ENCODE results near the gene CELSR1.

CELSR1 gene

GRCh38 chr22:46515208-46516111 lies 22.0 kb downstream of the CELSR1 start:
- peak; percentile 40 for DNase-seq (ENCODE audit: low read depth)
- H3K4me3 ChIP-seq (ENCODE audit: low read depth, low read length): no peak overlapping the region
- TF ChIP-seq, protein P1, sequence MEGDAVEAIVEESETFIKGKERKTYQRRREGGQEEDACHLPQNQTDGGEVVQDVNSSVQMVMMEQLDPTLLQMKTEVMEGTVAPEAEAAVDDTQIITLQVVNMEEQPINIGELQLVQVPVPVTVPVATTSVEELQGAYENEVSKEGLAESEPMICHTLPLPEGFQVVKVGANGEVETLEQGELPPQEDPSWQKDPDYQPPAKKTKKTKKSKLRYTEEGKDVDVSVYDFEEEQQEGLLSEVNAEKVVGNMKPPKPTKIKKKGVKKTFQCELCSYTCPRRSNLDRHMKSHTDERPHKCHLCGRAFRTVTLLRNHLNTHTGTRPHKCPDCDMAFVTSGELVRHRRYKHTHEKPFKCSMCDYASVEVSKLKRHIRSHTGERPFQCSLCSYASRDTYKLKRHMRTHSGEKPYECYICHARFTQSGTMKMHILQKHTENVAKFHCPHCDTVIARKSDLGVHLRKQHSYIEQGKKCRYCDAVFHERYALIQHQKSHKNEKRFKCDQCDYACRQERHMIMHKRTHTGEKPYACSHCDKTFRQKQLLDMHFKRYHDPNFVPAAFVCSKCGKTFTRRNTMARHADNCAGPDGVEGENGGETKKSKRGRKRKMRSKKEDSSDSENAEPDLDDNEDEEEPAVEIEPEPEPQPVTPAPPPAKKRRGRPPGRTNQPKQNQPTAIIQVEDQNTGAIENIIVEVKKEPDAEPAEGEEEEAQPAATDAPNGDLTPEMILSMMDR (conservative IDR thresholded peaks at IDR 0.05; ENCODE audit: low read depth, low read length): no peak

DNA sequence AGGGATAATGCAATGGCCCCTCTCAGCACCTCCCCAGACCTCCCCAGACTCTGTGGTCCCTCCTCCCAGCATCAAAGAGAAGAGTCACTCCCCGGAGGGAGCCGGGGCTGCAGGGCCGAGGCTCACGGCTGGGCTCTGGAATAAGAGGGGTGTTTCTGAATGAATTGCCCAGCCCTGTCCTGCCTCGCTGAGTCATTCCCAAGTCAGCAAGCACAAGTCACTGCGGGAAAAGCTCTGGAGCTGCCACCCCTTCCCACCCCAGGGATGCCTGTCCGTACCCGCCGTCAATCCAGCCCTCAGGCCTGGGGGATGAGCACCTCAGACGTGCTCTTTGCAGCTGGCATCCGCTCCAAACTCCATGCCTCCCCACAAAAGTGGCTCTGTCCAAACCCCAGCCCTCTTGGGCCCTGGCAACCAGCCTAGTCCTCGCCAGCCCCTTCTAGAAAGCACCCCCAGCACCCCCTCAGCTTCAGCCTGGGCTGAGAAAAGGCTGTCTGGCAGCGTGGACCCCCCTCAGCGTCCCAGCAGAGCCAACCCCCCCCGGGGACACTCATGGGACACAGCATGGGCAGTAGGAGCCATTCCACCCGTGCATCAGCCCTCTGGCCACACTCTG lies 22.7 kb downstream of the CELSR1 start:
- H3K4me3 ChIP-seq (ENCODE audit: low read depth, low read length): no peak overlapping the region
- TF ChIP-seq, protein P1 (conservative IDR thresholded peaks at IDR 0.05; ENCODE audit: low read depth, low read length): no peak
- peak; percentile 44 for DNase-seq (ENCODE audit: low read depth)

DNA sequence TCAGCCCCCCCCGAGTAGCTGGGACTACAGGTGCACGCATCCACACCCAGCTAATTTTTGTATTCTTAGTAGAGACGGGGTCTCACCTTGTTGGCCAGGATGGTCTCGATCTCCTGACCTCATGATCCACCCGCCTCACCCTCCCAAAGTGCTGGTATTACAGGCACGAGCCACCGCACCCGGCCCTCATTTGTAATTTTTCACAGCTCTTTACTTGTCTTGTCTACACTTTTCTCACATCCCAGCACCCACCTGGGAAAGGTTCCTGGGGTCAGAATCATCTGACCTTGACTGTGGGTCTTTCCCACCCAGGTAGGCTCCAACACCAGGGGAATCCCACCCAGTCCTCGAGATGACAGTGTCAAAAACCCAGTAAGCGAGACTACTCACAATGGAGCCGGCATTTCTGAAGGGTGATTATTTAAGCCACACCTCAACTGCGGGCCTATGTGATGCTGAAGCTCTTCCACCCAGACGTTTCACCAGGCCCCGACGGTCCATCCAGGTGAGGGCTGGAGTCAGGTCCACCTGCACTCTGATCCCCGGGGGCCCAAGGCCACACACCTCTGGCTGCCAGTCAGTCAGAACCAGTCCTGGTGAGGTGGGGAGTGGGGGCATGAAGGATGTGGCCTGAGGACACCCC lies 23.4 kb downstream of the CELSR1 start:
- no peak overlapping the region for H3K4me3 ChIP-seq (ENCODE audit: low read depth, low read length)
- TF ChIP-seq, protein P1 (conservative IDR thresholded peaks at IDR 0.05; ENCODE audit: low read depth, low read length): no peak
- DNase-seq (ENCODE audit: low read depth): no peak

- TF ChIP-seq, protein P1 (conservative IDR thresholded peaks at IDR 0.05; ENCODE audit: low read depth, low read length): no peak
- DNase-seq (ENCODE audit: low read depth): no peak
These were observed 24.7 kb downstream of the CELSR1 start for GRCh38 chr22:46512683-46513082.

DNA sequence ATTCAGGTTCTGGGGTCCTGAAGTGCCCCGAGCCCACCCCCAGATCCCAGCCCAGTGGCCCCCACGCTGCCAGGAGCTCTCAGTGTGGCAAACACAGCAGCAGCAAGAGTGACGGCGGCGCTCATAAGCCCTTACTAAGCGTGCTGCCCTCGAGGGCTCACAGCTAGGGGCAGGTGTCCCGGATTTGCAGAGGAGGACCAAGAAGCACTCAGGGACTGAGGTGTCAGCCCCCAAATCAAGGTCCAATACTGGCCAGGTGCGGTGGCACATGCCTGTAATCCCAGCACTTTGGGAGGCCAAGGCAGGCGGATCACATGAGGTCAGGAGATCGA lies 25.4 kb downstream of the CELSR1 start:
- DNase-seq (ENCODE audit: low read depth): no peak
- TF ChIP-seq, protein P1 (conservative IDR thresholded peaks at IDR 0.05; ENCODE audit: low read depth, low read length): no peak
- no peak overlapping the region for H3K4me3 ChIP-seq (ENCODE audit: low read depth, low read length)

More at GRCh38 chr22:46512683-46513082, 24.7 kb downstream of the CELSR1 start:
- no peak overlapping the region for H3K4me3 ChIP-seq (ENCODE audit: low read depth, low read length)

DNA sequence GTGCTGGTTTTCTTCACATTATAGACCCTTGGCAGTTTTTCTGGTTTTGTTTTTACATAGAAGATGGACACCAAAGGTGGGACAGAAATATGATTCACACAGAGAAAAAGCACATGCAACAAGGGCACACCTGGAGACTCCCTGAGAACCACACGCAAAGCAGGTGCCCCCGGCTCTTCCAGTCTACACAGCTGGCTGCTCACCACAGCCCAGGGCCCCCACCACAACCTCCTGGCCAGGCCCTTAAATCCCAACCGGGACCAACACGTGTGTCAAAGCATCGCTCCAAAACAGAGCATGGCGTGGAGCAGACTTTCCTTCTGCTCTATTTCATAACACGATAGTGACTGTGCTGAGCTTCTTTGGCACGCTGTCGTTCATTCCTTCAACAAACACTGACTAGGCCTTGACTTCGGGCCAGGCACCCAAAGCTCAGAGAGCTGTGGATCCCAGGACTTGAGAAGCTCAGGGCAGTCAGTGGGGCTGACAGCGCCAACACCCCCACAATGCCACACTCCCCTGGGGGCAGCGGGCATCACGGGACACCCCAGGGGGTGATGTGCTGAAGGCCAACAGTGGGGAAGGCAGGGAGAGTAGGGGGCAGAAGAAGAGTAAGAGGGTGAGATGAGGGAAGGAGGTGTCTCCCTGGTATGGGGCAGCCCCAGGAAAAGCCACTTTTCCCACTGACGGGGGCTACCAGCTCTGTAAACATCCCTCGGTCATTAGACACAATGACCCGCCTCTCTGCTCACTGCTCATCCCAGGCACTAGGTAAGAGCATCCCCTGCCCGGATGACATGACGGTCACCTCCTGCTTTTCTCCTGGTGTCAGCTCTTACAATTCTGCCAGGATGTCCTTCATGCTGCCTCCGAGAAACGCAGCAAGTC lies 26.0 kb downstream of the CELSR1 start:
- H3K4me3 ChIP-seq (ENCODE audit: low read depth, low read length): no peak overlapping the region
- TF ChIP-seq, protein P1 (conservative IDR thresholded peaks at IDR 0.05; ENCODE audit: low read depth, low read length): no peak
- no peak for DNase-seq (ENCODE audit: low read depth)

Data from choroid plexus epithelial cell (primary cell).